Esophagus squamous epithelium (tissue), 4 donors: Measurements from ENCODE around the gene SLC3A2.

Experiments
- CTCF ChIP-seq, 6 experiments: fragments of 450-650 bp in 4 of 6; fragments of 200-600 bp in 2 of 6; sonication (generic) in 2 of 6; IDR thresholded peaks; one replicate each; pipeline ENCODE4 v1.5.1; 2016 to 2019; ENCODE audit warnings: antibody characterized with exemption in 6 of 6, mild to moderate bottlenecking in 4 of 6, moderate library complexity in 4 of 6
- POLR2A ChIP-seq, 4 donors: fragments of 450-650 bp; IDR thresholded peaks; one replicate each; pipeline ENCODE4 v1.6.1; 2017; ENCODE audit warnings: antibody characterized with exemption in 4 of 4, mild to moderate bottlenecking in 4 of 4, moderate library complexity in 3 of 4

DNA sequence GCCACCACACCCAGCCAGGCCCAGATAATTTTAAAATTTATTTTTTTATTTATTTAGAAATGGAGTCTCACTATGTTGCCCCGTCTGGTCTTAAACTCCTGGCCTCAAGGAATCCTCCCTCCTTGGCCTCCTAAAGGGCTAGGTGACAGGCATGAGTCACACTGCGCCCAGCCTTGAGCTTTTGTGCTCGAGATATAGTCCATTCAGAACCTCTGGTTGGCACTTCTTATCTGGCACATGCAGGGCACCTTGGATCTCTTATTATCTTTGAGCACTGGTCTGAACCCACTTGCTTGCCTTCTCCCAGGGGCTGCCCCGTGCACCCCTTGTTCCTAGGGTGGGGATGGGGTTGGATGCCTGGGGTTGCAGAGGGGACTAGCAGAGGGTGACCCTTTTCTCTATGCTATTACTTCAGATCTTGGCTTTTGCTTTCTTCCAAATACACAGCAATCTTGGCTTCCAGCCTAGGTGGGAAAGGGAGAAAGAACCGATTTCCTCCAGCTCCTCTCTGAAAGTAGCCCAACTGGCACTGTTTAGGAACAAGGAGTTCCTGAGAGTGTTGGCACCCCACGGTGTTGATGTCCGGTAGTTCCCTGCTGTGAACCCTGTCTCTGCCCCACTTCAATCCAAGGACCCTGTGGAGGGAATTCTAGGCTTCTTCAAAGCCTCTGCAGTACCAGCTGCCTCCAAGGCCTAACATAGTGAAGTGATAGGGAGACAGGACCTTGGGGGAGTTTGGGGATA is 1.3 kb upstream of the SLC3A2 start:
- TF ChIP-seq CTCF (IDR thresholded peaks at IDR 0.05) (no peak), POLR2A (IDR thresholded peaks at IDR 0.05) (no peak)
